Measurements from ENCODE around the gene CEP131. TPM values are rescaled to one million over a fixed set of nuclear protein-coding genes. Genes with fewer than 3 reads are reported as not detected.
A peak's percentile ranks its signal among the peaks of the same experiment; 100 is the strongest.

CEP131 gene
- 10 to 100 TPM; 13.6 to 19.5 TPM for total RNA-seq

DNA sequence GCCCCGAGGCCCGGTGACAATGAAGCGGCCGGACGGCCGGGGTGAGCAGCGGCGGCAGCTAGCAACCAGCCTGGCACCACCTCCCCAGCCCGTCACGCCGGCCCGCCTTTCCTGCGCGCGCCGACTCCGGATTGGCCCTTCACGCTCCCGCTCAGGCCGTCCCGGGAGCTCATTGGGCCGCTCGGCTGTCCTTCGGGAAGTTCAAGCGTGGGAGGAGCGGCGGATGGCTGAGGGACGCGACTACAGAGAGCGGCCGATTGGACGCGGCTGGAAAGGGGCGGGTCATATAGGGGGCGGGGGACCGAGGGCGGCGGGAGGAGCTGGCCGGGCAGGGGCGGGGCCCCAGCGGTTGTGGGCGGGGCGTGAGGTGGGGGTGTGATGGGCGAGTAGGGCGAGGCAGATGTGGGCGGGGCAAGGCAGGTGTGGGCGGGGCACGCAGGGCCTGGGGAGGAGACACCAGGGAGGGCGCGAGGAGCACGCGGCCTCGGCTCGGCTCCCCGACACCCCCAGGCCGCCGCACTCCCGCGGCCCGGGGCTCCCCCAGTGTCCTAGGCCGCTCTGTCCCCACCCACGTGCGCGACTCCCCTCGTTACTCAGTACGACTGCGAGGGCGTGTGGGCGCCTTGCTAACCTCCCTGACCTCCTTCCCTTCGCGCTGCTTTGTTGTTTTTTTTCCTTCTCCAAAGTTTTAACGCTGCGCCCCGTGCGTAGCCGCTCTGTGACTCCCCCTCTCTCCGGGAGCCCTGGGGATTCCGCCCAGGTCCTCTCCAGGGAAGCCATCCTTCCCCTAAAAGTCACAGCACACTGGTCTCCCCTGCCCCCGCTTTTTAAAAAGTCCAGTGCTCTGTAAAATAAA is at the start of gene CEP131:
Gene CEP131, minus strand, starts transcription at position 60 of the 856 bp plus-strand sequence. CDS start 2,909 bp downstream, outside the sequence.
- POLR2A ChIA-PET = no interaction called here

DNA sequence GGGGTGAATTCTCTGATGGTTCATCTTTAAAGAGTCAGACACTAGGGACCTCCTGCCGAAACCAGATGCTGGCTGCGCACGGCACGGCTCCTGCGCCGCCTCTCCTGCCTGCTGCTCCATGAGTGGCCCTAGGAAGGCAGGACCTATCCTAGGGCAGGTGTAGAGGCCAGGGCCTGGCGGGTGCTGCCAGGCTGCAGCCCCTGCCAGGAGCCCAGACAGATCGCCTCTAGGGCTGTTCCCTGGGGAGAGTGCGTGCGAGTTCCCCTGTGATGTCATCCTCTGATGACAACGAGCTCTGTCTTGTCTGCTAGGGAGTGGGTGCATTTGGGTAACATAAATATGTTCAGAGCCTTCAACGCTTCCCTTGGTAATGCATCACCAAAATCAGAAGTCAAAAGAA is 48.5 kb upstream of the CEP131 start:
- Mint-ChIP-seq H3K27ac (no peak overlapping the region), H3K4me3 (no peak overlapping the region), H3K4me1 (peaks cover 8% of the 10 kb centered on the region), H3K27me3 (no peaks in the 10 kb centered on the region), H3K9me3 (no peaks in the 10 kb centered on the region), H3K36me3 (ENCODE audit: low read depth) (peaks cover 38% of the 10 kb centered on the region)
- DNase-seq = no peak
- CTCF ChIA-PET = no interaction called here
- POLR2A ChIA-PET = no interaction called here

More for the DNA sequence above, at the start of gene CEP131:
- peak; percentile 99 for DNase-seq
- Mint-ChIP-seq H3K9me3 (peaks cover 3% of the 10 kb centered on the region), H3K36me3 (ENCODE audit: low read depth) (peaks cover 5% of the 10 kb centered on the region), H3K4me3 (peak within 1 kb of the TSS; percentile 73), H3K4me1 (peaks cover 22% of the 10 kb centered on the region), H3K27me3 (no peaks in the 10 kb centered on the region), H3K27ac (peak within 1 kb of the TSS; percentile 64)
- CTCF ChIA-PET = interaction anchor here (0.6 to 1.6 kb wide), 4 partner anchors 10 to 284 kb away, joined by 3 to 5 read pairs (median 4); partner anchors contain the start of genes NDUFAF8 and TEPSIN

DNA sequence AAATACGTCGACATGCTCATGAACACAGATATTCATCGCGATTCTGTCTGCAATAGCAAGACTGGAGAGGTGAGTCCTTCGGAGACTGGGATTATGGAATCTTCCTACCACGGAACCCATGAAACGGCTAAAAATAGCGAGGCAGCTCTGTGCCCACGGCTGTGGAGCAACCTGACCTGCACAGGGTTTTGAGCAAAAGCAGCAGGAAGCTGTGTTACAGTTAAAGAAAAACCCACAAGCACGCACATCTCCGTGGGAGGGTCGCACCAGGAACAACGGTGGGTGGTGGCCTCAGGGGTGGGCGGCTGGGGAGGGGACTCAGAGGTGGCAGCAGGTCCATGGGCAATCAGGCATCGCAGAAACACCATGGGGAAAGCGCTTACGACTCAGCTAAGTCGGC is 47.5 kb upstream of the CEP131 start:
- H3K36me3 Mint-ChIP-seq (ENCODE audit: low read depth) = peaks cover 36% of the 10 kb centered on the region
- peaks cover 8% of the 10 kb centered on the region for H3K4me1 Mint-ChIP-seq
- CTCF ChIA-PET = no interaction called here

DNA sequence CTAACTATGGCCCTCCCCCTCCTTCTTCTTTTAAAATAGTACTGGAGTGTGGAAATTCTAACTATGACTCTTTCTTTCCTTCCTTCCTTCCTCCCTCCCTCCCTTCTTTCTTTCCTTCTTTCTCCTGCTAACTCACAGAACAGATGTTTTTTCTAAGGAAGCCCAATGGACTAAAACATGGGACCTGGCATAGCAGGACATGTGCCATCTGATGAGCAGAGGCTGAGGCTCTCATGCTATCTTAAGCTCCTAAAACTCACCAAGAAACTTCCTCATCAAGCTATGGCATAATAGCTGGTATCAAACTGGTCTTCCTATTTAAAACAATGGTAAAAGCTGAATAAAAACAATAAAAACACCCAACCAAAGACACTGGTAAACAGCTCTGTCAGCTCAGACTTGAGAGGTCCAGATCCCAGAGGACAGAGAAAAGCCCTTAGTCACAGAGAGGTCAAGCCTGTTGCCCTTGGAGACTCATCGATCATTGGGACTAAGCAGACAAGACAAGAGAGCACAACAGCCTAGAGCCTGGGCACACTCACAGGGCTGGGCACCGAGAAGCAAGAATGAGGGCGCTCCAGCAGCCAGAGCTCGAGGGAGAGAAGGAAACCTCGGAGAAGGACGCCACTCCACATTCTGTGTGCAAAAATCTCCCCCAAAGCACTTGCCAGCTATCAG is 44.8 kb upstream of the CEP131 start:
- ChIA-PET CTCF (no interaction called here), POLR2A (no interaction called here)
- Mint-ChIP-seq H3K36me3 (ENCODE audit: low read depth) (peaks cover 30% of the 10 kb centered on the region), H3K4me3 (no peak overlapping the region), H3K27me3 (no peaks in the 10 kb centered on the region), H3K27ac (no peak overlapping the region), H3K4me1 (peaks cover under 1% of the 10 kb centered on the region), H3K9me3 (no peaks in the 10 kb centered on the region)
- DNase-seq = no peak

More for the DNA sequence above, 47.5 kb upstream of the CEP131 start:
- no peaks in the 10 kb centered on the region for H3K9me3 Mint-ChIP-seq
- no peak overlapping the region for H3K4me3 Mint-ChIP-seq
- no peaks in the 10 kb centered on the region for H3K27me3 Mint-ChIP-seq
- DNase-seq = no peak
- POLR2A ChIA-PET = no interaction called here
- H3K27ac Mint-ChIP-seq = no peak overlapping the region

DNA sequence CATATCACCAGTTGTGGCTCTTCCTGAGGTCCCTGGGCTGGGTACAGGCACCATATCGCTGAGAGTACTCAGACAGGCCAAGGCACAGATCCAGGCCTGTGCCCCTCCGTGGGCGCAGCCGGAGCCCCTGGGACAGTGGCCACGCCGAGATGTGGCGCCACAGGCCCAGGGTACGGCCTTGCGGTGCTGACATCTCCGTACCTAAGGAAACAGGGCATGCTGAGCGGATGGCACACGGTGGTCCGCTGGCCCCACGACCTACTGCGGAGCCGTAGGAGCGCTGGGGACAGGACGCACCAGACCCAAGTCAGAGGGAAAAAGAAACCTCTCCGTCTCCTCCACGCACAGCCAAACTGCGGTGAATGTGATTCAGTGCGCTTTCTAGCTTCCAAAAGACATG is 42.8 kb upstream of the CEP131 start:
- no peak for DNase-seq
- Mint-ChIP-seq H3K4me3 (no peak overlapping the region), H3K4me1 (no peaks in the 10 kb centered on the region), H3K27me3 (no peaks in the 10 kb centered on the region), H3K36me3 (ENCODE audit: low read depth) (peaks cover 26% of the 10 kb centered on the region), H3K27ac (no peak overlapping the region), H3K9me3 (no peaks in the 10 kb centered on the region)
- CTCF ChIA-PET = no interaction called here
- POLR2A ChIA-PET = interaction anchor here (0.6 kb wide), 1 partner anchor 15 kb away, joined by 3 read pairs; no protein-coding TSS in a partner anchor

DNA sequence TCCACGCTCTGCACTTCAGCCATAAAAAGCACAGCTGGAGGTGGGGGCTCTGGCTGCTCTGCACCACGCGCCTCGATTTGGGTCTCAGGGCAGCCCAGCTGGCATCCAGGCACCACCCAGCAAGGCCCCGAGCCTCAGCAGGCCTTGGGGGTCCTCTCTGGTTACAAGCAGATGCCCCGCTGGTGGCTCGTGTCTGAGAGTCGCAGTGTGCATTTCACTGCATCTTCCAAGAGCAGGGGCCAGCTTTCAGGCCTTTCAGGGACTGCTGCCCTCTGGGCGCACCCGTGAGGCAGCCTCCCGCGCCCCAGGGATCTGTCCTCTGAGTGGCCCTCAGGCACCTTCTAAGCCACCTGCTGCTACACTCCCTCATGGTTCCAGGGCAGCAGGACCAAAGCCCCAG is 41.9 kb upstream of the CEP131 start:
- ChIA-PET POLR2A (no interaction called here), CTCF (no interaction called here)
- Mint-ChIP-seq H3K36me3 (ENCODE audit: low read depth) (peaks cover 27% of the 10 kb centered on the region), H3K9me3 (no peaks in the 10 kb centered on the region), H3K27ac (no peak overlapping the region), H3K4me3 (no peak overlapping the region), H3K27me3 (no peaks in the 10 kb centered on the region), H3K4me1 (no peaks in the 10 kb centered on the region)
- no peak for DNase-seq

DNA sequence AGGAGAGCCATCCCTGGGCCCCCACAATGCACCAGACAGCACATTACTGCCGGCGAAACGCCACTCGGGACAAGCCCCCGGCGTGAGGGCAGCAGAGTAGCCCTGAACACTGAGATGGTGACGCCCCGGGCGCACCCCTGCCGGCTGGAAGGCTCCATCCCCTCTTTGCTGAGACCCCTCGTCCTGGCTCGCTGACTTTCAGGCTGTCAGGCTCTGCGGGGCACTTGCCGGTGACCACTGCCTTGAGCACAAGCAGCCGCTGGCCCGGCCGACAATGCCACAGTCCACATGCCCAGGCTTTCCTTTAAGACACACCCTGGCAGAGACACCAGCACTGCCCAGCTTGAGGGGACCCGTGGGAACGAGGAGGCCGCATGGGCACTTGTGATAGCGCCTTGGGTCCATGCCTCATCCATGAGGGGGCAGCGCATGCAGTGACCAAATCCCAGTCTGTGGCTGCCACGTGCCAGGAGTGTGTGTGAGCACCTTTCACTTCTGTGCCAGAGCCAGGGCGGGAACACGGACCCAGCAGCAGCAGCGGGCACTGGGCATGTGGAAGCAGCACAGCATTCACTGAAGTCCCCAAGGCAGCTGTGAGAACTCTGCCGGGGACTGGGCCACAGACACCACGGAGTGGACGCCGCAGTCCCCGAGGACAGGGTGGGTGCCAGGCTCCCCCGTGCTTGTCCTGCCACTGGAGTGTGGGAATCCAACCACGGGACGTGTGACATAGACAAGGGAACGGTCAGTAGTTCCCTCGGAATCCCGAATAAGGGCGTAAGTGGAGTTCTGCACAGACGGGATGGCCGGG is 40.8 kb upstream of the CEP131 start:
- no peak overlapping the region for H3K27ac Mint-ChIP-seq
- POLR2A ChIA-PET = no interaction called here
- H3K4me3 Mint-ChIP-seq = no peak overlapping the region
- H3K4me1 Mint-ChIP-seq = no peaks in the 10 kb centered on the region
- DNase-seq = no peak
- CTCF ChIA-PET = no interaction called here
- H3K9me3 Mint-ChIP-seq = no peaks in the 10 kb centered on the region
- peaks cover 19% of the 10 kb centered on the region for H3K36me3 Mint-ChIP-seq (ENCODE audit: low read depth)
- H3K27me3 Mint-ChIP-seq = no peaks in the 10 kb centered on the region

DNA sequence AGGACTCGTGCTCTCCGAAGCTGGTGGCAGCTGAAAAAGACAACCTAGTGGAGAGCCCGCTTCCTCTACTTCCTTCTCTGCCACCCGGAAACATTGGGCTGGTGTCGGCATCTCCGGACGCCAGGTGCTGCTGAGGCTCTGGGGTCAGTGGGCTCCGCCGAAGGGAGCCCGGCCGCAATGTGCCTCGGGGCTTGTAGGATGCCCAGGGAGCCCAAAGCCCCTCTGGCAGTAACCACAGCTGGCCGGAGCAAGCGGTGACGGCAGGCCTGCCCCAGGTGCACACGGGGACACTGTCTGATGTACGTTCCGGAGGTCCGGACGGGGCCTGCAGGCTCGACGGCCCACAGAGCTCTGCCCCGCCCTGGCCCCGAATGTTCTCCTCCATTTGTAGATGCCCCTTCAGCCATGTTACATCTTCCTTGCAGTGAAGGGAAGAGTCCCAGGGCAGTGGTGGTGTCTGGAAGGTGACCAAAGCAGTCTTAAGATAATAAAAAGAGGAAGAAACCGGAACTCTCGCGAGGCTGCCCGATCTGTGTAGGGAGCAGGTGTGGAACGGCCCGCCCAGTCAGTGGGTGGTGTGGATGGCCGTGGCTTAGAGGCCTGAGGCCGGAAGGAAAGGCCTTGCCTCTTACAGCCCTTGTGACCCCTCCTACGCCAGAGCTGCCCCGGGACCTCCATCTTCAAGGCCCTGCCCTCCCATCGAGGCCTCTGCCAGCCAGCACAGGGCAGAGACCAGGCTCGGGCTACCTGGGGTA is 39.0 kb upstream of the CEP131 start:
- H3K9me3 Mint-ChIP-seq = no peaks in the 10 kb centered on the region
- no peaks in the 10 kb centered on the region for H3K4me1 Mint-ChIP-seq
- peaks cover 12% of the 10 kb centered on the region for H3K36me3 Mint-ChIP-seq (ENCODE audit: low read depth)
- ChIA-PET POLR2A (no interaction called here), CTCF (interaction anchor here (1.4 kb wide), 1 partner anchor 21 kb away, joined by 3 read pairs; no protein-coding TSS in a partner anchor)
- H3K27me3 Mint-ChIP-seq = no peaks in the 10 kb centered on the region
- no peak for DNase-seq
- H3K27ac Mint-ChIP-seq = no peak overlapping the region
- H3K4me3 Mint-ChIP-seq = no peak overlapping the region

DNA sequence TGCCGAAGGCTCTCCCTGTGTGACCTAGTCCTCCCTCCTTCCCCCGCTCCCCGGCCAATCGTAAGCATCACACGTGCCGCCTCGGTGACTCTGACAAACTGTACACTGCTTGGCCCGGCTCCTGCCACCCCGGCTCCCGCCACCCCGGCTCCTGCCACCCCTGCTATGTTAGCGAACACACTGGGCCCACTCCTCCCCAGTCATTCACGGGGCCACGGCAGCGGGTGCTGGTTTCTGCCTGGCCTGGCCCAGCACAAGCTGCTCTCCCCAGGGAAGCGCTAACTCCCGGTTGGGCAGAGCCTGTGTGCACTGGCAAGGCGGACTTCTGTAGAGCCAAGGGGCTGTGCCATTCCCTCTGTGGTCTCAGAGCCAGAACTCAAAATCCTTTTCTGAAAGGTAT is 38.3 kb upstream of the CEP131 start:
- H3K4me3 Mint-ChIP-seq = no peak overlapping the region
- no peaks in the 10 kb centered on the region for H3K9me3 Mint-ChIP-seq
- H3K27ac Mint-ChIP-seq = no peak overlapping the region
- H3K27me3 Mint-ChIP-seq = no peaks in the 10 kb centered on the region
- POLR2A ChIA-PET = no interaction called here
- no peaks in the 10 kb centered on the region for H3K4me1 Mint-ChIP-seq
- DNase-seq = no peak
- CTCF ChIA-PET = interaction anchor here (0.8 to 1.4 kb wide), 2 partner anchors 20 to 31 kb away, joined by 3 read pairs; no protein-coding TSS in a partner anchor
- peaks cover 12% of the 10 kb centered on the region for H3K36me3 Mint-ChIP-seq (ENCODE audit: low read depth)

DNA sequence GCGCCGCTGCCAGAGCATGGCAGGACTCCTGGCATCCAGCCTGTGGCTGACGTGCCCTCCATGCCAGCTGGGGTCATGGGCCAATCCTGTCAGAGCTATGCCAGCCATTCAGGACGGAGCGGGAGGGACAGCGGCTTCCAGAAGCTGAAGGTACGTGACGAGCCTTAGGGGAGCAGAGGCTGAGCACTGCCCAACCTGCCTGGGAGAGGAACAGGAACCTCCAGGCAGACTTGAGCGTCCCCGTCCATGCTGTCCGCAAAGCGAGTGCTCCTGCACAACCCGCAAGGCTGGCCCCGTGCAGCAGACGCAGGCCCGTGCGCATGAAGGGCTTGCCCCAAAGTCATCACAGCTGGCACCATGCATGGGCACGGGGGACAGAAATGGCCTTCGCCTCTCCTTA is 37.9 kb upstream of the CEP131 start:
- no peaks in the 10 kb centered on the region for H3K4me1 Mint-ChIP-seq
- H3K36me3 Mint-ChIP-seq (ENCODE audit: low read depth) = peaks cover 12% of the 10 kb centered on the region
- no peak overlapping the region for H3K27ac Mint-ChIP-seq
- no peaks in the 10 kb centered on the region for H3K9me3 Mint-ChIP-seq
- CTCF ChIA-PET = interaction anchor here (0.8 to 1.4 kb wide), 2 partner anchors 20 to 31 kb away, joined by 3 read pairs; no protein-coding TSS in a partner anchor
- POLR2A ChIA-PET = no interaction called here
- H3K4me3 Mint-ChIP-seq = no peak overlapping the region
- no peak for DNase-seq
- H3K27me3 Mint-ChIP-seq = no peaks in the 10 kb centered on the region

DNA sequence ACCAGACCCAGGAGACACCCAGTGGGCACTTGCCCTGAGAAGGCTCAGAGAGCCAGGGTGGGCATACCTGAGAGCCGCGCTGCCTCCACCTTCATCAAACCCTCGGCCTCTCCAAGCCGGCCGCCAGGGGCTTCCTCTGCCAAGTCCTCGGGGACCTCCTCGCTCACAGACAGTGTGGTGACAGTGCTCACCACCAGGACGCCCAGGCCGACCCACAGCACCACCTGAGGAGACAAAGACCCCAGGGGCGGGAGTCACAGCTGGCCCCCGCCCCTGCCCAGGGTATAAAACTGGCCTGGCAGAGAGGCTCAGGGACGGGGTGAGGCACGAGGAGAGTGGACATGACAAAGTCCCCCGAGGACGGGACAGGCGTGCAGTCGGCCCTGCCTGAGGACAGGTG is 37.4 kb upstream of the CEP131 start:
- H3K36me3 Mint-ChIP-seq (ENCODE audit: low read depth) = peaks cover 10% of the 10 kb centered on the region
- H3K9me3 Mint-ChIP-seq = no peaks in the 10 kb centered on the region
- no peak overlapping the region for H3K27ac Mint-ChIP-seq
- no peaks in the 10 kb centered on the region for H3K27me3 Mint-ChIP-seq
- CTCF ChIA-PET = interaction anchor here (0.8 to 1.4 kb wide), 2 partner anchors 19 to 32 kb away, joined by 3 read pairs; no protein-coding TSS in a partner anchor
- POLR2A ChIA-PET = no interaction called here
- no peak overlapping the region for H3K4me3 Mint-ChIP-seq
- DNase-seq = no peak
- no peaks in the 10 kb centered on the region for H3K4me1 Mint-ChIP-seq

DNA sequence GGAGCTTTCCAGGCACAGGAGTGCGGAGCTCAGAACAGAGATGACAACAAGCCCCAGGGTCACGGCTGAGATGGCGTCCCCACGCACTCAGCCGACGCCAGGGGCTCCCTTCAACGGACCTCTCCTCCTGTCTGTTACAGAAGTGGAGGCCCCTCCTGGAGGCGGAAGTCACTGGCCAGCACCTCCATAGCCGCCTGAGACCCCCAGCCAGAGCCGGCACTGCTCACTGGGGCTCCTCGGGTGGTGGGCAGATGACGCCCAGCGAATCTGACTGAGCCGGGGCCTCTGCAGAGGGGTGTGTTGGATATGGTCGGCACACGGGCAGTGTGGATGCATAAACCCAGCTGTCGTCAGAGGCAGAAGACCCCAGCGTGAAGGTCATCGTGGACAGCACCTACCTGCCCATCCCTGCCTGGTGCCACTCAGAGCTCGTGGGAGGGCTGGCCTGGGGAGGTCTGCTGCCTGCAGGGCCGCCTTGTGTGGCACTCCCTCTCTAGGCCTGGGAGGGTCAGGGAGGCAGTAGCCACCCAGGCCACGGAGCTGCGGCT is 36.4 kb upstream of the CEP131 start:
- Mint-ChIP-seq H3K27ac (no peak overlapping the region), H3K36me3 (ENCODE audit: low read depth) (peaks cover 8% of the 10 kb centered on the region), H3K9me3 (no peaks in the 10 kb centered on the region), H3K4me1 (no peaks in the 10 kb centered on the region), H3K4me3 (no peak overlapping the region), H3K27me3 (no peaks in the 10 kb centered on the region)
- DNase-seq = no peak
- ChIA-PET POLR2A (no interaction called here), CTCF (interaction anchor here (1.1 kb wide), 1 partner anchor 233 kb away, joined by 3 read pairs; no protein-coding TSS in a partner anchor)

All from activated CD4-positive, alpha-beta T cell treated with anti-CD3 and anti-CD28 coated beads, Interleukin-2, amount 10 ng/mL, durations not matched to agents 7 days and 5 days (primary cell).